GM19193 (cell line): ENCODE data around the gene ZDHHC17.

ENCODE experiments used
- POLR2A ChIP-seq: IDR thresholded peaks from 4 replicates; pipeline ENCODE4 v1.6.1; 2011; ENCODE audit not compliant: insufficient read depth, insufficient read length; ENCODE audit errors: extremely low read depth

ZDHHC17 gene

DNA sequence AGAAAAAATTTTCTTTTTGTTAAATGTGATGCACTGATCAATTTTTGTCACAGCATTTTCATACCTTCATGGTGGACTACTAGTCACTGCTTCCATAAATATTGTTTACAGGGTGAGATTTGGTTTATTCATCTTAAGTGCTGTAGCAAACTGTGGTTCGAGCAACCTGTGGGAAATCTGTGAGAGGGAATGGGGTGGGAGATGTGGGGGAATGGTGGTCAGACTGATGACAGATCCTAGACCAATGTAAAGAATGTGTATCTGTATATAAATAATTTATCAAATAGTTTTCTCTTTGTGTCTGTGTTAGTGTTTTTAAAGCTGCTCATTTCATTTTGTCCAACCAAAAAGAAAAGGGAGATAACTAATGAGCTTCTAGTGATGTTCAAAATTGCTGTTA is 88.2 kb downstream of the ZDHHC17 start:
- no peak for TF ChIP-seq POLR2A

DNA sequence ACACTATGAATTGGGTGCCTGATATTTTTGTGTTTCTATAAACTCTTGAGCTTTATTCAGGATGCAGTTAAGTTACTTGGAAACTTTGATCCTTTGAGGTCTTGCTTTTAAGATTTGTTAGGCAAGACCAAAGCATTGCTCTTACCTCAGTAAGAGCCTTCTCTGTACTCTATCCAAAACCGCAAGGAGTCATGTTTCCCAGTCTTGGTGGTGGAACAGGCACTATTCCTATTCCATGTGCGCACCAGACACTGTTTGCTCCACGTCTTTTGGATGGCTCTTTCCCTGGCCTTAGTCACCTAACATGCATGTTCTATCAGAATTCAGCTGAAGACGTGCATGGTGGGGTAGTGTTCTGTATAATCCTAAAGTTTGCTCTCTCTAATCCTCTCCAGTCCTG is 91.4 kb downstream of the ZDHHC17 start:
- TF ChIP-seq POLR2A, result no peak

DNA sequence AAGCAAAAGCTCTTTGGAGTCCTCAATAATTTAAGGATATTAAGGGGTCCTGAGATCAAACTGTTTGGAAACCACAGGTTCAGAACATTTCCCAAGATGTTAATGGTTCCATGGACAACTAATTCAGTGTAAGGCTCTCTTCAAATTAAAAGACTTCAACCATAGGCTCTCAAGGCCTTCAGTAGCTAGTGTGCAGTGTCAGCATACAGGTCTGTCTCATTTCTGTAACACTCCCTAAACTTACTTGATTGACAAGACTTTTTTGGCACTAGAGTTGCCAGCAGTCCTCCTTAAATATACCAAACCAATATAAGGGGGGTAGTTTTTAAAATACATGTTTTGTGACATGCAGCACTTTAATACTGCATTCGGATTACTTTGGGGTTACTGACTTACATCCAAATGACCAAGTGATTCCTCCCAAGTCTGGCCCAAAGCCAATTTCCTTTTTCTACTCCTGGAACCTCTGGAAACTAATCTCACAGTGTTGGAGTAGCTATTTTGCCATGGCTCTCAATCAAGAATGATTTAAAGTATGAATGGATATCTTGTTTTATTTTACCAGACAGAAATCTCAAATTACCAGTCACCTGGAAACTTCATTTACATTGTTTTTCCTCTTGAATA is 92.2 kb downstream of the ZDHHC17 start:
- TF ChIP-seq POLR2A, result no peak

DNA sequence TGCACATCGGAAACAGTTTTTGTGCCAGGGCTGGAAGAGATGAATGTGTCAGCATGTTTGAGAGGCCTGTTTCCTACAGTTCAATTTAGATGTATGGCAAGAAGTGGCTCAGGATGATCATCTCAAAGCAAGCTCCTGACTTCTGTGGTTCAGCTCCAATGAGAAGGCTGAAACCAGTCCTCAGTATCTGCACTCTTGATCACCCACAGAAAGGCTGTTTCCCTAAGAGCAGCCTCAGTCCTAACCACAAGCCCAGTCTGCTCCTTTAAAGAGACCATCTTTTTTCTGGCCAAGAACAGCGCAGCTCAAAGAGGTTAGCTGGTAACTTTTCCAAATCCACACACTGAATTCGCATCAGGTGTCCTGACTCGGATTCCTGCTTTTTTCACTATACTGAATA is 95.7 kb downstream of the ZDHHC17 start:
- TF ChIP-seq POLR2A, result no peak

DNA sequence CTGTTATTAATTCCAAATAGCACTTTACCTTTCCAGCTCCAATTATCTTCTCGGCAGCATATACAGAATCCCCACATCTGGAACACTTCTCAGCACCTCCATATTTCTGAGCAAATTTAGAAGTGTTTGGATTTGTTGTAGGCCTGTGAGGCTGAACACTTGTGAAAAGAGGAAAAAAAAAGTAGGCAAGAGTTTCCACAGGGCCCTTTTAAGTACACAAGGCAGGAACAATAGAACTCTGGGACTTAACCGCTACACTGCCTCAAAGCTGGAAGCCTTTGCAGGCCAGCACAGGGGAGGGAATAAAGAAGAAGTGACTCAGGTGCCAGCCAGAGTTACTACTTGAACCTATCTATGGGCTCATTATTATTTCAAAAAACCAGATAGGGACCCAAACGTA is 96.3 kb downstream of the ZDHHC17 start:
- no peak for TF ChIP-seq POLR2A

DNA sequence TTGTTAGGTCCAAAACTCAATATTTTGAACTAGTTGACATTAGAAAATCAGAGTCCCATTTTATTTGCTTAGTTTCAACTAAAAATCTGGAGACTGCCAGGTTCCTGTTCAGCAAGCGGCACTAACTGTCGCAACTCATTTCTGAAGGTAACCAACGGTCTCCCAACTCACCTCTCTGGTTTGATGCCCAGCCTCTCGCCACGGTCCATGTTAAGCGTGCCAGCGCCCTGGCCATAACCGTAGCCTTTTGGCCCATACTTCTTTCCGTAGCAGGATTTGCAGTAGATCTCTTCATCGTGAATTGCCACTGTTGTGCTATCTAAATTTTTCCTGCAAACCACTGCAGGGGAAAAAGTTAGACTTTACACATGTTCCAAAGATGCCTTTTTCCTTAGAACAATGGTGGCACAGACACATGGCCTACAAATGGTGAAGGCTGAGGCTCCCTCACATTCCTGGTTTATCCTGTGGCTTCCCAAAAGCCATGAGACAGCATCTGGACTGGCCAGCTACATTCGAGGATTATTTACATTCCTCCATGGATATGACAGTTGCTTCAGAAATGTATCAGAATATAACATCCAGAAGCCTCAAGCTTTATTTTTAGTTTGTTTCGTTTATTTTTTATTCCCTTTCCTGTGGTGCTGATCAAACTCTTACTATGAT is 99.2 kb downstream of the ZDHHC17 start:
- no peak for TF ChIP-seq POLR2A

DNA sequence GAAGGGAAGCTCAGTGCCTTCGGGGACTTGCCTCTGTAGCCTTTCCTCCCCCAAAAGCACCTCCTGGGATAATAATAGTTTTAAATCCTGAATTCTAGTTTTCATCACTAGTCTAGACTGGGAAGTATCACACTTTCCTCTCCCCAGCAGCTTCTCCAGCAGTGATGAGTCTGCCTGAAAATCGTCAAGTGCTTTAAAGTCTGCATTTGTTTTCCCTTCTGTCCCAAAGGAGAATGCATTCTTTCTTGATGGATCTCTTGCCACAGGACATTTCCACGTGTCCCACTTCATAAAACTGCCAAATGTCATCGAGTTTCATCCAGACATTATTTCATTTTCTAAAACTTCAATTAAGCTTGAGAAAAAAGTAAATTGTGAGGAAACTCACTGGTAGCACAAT is 99.9 kb downstream of the ZDHHC17 start:
- no peak for TF ChIP-seq POLR2A

DNA sequence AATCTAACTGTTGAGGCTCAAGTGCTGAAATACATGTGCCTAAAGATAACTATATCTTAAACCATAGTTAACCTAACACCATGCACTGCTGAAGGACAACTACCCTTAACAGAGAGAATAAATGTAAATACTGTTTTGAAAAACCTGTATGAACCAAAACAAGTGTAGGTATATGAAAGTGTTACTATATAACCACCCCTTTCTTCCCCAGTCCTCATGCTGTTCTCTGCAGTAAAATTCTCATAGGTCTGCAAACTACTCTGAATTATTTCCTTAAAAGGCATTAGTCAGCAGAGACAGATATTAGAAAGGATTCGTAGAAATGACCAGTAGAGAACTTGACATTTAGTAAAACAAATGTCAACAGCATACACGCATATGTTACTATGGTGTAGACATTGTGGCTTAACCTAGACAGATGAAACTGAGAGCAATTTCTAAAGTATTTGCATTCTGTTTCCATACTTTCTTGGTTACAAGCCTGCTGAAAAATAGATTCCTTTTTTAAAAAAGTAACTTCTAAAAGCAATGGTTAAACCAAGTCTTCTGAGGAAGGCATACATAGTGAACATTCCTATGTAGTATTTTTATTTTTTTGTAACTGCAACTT is 101.0 kb downstream of the ZDHHC17 start:
- TF ChIP-seq POLR2A, result no peak

DNA sequence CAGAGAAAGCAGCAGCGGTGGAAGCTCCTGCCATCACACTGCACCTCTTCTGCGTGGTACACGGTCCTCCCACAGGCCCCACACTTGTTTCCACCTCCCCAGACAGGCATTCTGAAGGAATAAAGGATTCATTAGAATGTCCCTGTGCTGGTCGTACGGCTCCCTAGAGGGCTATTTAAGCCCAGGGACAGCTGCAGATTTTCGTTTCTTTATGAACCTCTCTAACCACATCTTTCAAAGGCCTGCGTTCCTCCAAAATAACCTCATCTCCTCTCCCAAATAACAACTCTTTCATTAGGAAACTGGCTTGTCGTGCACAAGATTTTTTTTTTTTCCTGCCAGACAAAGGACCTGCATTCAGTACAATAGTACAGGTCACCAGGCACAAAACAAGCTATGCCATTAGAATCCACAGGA is 102.2 kb downstream of the ZDHHC17 start:
- no peak for TF ChIP-seq POLR2A

DNA sequence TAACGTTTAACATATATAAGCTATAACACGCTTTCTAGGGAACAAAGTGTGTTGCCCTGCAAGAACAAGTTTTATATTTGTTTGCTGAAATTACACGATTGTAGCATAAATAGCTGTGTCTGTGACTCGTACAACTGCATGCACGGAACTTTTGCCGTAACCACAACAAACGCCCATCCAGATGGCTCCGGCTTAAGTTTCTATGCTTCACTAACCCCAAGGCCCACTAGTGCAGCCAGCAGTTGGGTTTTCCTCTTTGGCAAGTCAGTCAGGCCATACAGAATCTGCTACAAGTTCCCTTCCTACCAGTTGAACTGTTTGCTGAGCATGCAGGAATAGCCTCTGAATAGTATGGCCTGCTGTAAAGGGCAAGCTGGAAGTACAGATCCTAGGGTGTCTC is 102.8 kb downstream of the ZDHHC17 start:
- TF ChIP-seq POLR2A, result no peak

DNA sequence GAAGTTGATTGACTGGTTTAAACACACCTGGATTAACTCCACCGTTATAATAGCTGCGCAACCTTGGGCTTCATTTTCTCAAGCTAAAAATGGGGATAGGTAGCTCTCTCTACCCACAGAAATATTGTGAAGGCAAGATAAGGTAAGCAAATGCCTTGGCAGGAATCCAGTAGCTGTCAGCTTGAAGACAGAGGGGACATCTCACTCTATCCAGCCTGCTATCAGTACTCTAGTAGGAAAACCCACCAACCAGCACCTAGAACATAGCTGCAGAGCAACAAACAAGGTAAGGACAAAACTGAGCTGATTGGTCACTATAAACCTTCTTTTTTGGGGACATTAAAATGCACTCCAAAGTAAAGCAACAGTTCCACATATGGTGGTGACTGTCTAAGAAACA is 107.2 kb downstream of the ZDHHC17 start:
- TF ChIP-seq POLR2A, result no peak

DNA sequence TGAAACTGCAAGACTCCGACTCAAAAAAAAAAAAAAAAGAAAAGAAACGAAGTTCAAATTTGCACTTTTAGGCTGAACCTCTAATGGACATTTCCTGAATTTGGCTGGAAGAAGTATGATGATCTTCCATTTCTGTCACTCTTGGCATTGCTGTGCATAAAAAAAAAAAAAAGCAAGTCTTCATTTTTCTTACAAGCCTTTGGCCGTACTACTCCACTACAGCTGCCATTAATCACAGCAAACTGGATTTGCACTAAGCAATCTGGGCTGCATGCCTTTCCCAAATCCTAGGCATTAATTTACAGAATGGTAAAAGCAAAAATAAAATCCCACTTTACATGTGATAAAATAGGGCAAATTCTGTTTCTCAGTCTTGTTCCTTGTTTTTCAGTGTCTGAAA is 107.8 kb downstream of the ZDHHC17 start:
- TF ChIP-seq POLR2A, result no peak

DNA sequence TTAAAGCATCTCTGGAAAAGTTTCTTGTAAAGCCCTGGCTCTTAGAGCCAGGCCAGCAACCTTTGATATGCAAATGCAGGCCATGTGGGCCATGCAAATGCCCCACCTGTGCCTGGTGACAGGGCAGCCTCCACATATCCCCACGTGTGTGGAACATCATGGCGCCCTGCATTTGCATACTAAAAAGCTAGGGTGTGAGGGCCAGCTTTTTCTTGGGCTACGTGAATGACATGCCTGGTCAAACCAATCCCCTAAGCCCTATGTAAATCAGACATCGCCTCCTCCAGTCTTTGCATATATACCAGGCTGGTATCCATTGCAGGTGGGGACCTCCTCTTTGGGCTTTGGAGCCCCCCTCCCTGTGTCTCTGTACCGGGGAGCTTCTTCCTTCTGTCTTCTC is 108.5 kb downstream of the ZDHHC17 start:
- TF ChIP-seq POLR2A, result no peak

DNA sequence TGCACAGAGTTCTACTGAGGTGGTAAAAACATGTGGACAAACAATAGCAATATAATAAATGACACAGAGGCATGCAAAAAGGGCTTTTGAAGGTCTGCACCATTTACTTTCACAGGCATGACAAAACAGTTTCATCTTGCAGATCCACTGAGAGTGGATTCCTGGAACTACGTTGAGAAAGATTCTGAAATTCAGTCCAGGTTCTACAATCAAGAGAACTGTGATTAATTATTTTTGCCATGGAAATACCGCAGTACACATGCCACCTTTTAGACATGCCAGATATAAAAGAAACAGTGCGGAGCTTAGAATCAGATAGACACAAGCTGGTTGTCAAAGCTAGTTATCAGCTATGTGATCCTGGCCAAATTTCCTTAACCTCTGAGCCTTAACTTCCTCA is 110.1 kb downstream of the ZDHHC17 start:
- no peak for TF ChIP-seq POLR2A

DNA sequence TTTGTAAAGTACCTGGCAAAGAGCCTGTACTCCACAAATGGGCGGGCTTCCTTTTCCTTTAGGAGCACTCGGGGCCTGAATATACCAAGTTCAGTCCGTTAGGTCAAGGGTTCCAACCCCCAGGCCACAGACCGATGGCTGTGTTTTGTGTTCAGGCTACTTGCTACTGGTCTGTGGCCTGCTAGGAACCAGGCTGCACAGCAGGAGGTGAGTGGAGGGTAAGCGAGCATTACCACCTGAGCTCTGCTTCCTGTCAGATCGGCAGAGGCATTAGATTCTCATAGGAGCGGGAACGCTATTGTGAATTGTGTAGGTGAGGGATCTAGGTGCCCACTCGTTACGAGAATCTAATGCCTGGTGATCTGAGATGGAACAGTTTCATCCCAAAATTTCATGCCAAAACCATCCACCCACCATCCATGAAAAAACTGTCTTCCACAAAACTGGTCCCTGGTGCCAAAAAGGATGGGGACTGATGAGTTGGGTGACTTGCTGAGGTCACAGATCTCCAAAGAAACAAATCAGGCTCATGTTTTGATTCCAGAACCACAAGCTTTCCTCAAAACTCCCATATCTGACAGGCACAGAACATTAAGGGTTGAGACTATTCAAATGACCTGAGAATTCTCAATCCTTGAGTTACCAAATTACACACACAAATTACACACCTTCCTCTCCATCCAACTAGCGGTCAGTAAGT is 110.7 kb downstream of the ZDHHC17 start:
- no peak for TF ChIP-seq POLR2A
